ENCODE measurements around the gene SLC12A9.

SLC12A9 gene

GRCh38 chr7:100886142-100886935 is 33.8 kb downstream of the SLC12A9 start:
- DNase-seq: no peak

- DNase-seq: no peak
These were observed 34.5 kb downstream of the SLC12A9 start for GRCh38 chr7:100886936-100887515.

GRCh38 chr7:100887516-100888290 is 35.2 kb downstream of the SLC12A9 start:
- DNase-seq: no peak

- DNase-seq: peak; percentile 50
These were observed 35.9 kb downstream of the SLC12A9 start for GRCh38 chr7:100888291-100888987.

DNA sequence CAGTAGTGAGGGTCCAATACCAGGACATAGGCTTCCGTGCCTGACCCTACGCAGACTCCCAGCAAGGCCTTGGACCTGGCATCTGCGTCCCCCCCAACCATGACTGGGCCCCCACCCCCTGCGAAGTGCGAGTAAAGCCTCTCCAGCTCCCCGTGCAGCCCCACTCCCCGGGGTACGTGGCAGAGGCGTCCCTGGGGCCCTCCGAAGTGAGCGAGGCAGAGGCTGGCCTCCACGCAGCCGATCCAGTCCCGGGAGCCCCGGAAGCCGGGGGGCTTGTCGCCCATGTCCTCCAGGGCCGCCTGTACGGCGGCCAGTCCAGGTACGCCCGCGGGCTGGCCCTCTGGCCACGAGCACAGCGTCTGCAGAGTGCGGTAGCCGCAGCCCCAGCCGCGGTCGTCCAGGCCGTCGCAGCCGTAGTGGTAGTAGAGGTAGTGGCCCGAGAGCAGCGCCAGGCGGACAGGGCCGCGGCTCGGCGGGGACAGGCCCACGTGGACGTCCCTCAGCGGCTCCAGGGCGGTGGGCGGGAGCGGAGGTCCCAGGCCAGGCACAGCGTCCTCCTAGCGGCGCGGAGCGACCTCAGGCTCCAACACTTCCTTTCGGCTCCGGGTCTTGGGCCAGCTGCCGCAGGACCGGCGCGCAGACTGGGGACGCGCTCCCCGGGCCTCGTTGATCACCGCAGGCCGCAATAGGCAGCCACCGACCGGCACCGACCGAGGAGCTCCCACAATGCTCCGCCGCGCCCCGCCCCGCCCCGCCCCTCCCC is 36.7 kb downstream of the SLC12A9 start, which contains the start of gene UFSP1:
Gene UFSP1 (minus strand): TSS at position 728 of the 763 bp plus-strand sequence. CDS start 444 bp downstream, at position 284.
- peak; percentile 92 for DNase-seq

- no peak for DNase-seq
These were observed 38.4 kb downstream of the SLC12A9 start for GRCh38 chr7:100890653-100891567.

- DNase-seq: peak; percentile 74
These were observed 39.2 kb downstream of the SLC12A9 start for GRCh38 chr7:100891568-100892247.

DNA sequence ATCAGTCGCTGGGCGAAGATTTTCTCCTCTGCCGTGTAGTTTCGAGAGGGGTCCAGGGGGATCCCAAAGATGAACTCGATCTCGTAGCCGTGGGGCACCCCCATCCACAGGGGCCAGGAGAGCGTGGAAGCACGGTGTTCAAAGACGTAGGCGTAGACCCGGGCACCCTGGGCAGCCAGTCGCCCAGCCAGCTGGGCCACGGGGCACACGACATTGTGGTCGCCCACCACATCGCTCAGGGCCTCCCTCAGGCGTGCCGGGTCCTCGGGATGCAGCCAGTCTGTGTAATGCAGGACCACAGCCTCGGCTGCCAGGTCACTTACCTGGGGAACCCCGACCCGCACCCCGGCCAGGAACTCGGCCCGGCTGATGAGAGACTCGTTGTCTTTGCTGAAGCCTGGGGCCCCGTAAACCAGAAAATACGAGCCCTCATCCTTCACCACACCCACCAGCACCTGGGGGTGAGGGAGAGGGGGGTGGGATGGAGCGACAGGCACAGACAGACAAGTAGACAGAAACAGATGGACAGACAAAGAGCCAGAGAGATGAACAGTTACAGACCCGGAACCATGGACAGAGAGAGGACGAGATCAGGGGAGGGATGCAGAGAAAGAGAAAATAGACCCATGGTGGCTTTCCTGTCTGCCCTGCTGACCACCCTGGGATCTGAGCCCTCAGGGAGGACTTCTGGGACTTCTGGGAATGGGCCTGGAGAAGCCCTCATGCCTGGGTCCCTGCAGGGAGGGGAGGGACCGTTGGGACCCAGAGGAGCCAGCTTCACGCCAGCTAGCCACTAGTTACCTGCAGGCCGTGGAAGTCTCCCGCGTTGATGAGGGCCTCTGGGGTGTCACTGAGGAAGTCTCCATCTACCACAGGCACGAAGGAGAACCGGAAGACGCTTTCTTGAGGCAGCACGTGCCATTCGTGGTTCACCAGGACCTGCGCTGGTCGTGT is 40.1 kb downstream of the SLC12A9 start:
- DNase-seq: no peak

DNA sequence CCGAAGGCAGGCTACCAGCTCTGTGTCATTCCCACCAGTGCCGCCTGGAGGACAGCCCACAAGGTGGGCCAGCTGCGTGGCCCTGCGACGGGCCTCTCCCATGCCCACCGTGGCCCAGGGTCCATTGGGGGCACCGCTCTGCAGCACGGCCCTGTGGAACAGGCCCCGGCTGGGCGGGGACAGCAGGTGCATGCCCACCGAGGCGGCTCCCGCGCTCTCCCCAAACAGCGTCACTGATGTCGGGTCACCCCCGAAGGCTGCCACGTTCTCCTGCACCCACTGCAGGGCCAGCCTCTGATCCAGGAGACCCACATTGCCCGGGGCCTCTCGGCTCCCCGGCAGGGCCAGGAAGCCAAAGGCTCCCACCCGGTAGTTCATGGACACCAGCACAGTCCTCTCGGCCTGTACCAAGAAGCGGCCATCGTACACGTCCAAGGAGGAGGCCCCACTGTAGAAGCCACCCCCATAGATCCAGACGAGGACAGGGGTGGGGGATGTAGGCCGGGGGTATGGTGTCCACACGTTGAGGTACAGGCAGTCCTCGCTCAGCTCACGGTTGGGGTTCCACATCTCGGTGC is 40.9 kb downstream of the SLC12A9 start:
- DNase-seq: no peak

GRCh38 chr7:100893910-100894721 is 41.6 kb downstream of the SLC12A9 start:
- DNase-seq: no peak

GRCh38 chr7:100894860-100895700 is 42.6 kb downstream of the SLC12A9 start:
- DNase-seq: peak; percentile 41

DNA sequence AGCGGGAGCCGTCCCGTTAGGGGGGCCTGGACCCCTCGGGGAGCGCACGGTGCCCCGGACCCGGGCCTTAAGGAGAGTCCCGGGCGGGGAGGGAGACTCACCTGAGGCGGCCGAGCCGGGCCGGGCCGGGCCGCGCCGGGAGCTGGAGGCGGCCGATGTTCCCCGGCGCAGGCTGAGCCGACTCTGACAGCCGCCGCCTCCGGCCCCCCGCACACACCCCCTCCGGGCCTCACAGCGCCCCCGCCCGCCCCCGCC is 43.1 kb downstream of the SLC12A9 start, which contains the start of gene ACHE:
Gene ACHE (minus strand): TSS at position 188 of the 255 bp plus-strand sequence. CDS start 1,656 bp downstream, outside the sequence.
- DNase-seq: no peak

DNA sequence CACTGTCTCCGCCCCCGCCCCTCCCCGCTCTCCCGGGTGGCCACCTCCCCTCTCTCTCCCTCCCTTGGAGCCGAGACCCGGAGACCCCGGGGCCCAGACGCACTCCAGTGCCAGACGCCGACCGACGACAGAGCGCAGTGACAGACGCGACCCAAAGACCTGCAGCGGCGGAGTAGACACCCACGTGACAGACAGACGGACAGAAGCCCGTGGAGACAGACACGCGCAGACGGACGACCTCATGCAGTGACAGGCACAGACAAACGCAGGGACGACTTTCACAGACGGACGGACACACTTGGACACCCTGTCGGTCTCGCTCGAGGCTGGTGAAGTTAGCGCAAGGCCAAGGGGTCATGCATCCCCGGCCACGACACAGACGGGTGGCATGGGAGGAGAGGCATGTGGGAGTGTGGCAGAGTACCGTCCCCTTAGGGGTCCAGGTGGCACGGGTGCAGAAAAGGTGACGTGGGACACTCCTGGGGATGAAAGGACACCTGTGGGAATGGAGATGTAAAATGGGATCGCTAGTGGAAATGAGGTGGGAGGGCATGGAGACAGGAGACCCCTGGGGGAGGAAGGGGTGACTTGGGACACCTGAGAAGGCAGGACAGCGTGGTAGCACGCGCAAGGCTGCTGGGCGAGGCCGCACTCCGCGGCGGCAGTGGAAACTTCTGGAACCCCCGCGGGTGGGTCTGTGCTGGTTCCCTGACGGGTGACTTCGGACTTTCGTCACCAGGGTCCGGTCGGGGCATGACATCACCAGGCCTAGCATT is 43.6 kb downstream of the SLC12A9 start:
- peak; percentile 55 for DNase-seq

- peak; percentile 67 for DNase-seq
These were observed 44.5 kb downstream of the SLC12A9 start for GRCh38 chr7:100896732-100897608.

DNA sequence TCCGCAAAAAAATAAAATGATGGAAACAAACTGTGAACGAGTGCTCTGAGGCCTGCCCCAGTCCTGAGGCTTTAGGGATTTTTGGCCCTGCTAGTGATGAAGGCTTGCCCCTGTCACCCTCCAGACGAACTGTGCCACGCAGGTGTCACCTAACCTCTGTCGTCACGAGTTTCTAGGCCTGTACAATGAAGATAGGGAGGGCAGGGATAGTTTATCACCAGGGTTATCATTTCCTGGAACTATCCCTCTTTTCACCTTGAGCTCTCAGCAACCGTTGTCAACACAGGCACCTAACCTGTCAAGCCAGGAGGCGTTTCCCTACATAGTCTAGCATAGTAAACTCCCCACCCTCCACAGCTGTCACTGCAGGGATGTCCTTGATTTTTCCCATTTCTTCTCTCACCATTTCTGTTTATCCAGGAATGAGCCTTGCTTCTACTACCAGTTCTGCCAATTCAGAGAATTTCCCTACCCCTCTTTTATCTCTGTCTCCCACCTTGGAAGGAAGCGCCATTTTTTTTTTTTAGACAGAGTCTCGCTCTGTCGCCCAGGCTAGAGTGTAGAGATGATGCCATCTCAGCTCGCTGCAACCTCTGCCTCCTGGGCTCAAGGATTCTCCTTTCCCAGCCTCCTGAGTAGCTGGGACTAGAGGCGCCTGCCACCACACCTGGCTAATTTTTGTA is 45.4 kb downstream of the SLC12A9 start:
- peak; percentile 60 for DNase-seq
